Loucy (cell line): Measurements from ENCODE around the gene PPP2R5B.

Experiments used
- H2AFZ ChIP-seq: fragments of 200-600 bp; sonication (generic); 2 replicates; pipeline ENCODE4 v1.6.0; 2016; ENCODE audit warnings: antibody characterized with exemption, mild to moderate bottlenecking, low read length, moderate library complexity
- H3F3A ChIP-seq: fragments of 200-600 bp; 2 replicates; pipeline ENCODE4 v1.6.0; 2016; ENCODE audit warnings: antibody characterized with exemption, low read depth, mild to moderate bottlenecking
- H3K27me3 ChIP-seq: fragments of 200-600 bp; sonication (generic); 2 replicates; pipeline ENCODE4 v1.6.1; 2014; ENCODE audit warnings: low read length, mild to moderate bottlenecking; ENCODE audit not compliant: insufficient read depth, poor library complexity, severe bottlenecking
- H3K36me3 ChIP-seq: fragments of 200-600 bp; sonication (generic); 2 replicates; pipeline ENCODE4 v1.6.1; 2016; ENCODE audit warnings: low read length; ENCODE audit not compliant: insufficient read depth
- H3K4me1 ChIP-seq: fragments of 200-600 bp; sonication (generic); 2 replicates; pipeline ENCODE4 v1.5.1; 2014; ENCODE audit warnings: low read length, mild to moderate bottlenecking; ENCODE audit not compliant: insufficient read depth, poor library complexity, severe bottlenecking
- H3K4me2 ChIP-seq: fragments of 200-600 bp; sonication (generic); 2 replicates; pipeline ENCODE4 v1.6.0; 2014; ENCODE audit warnings: antibody characterized with exemption, low read length, low read depth, mild to moderate bottlenecking; ENCODE audit not compliant: poor library complexity, severe bottlenecking
- H3K4me3 ChIP-seq: fragments of 200-600 bp; sonication (generic); 2 replicates; pipeline ENCODE4 v1.5.1; 2014; ENCODE audit warnings: low read length, mild to moderate bottlenecking, mixed read lengths; ENCODE audit not compliant: poor library complexity, severe bottlenecking
- H3K79me2 ChIP-seq: fragments of 200-600 bp; sonication (generic); 2 replicates; pipeline ENCODE4 v1.6.1; 2014; ENCODE audit warnings: low read length; ENCODE audit not compliant: insufficient read depth
- H3K9ac ChIP-seq: fragments of 200-600 bp; sonication (generic); 2 replicates; pipeline ENCODE4 v1.6.0; 2014; ENCODE audit warnings: mild to moderate bottlenecking, low read depth, low read length, moderate library complexity; ENCODE audit not compliant: poor library complexity, severe bottlenecking
- H3K9me2 ChIP-seq: fragments of 200-600 bp; sonication (generic); replicated peaks from 2 replicates; pipeline ENCODE4 v1.6.1; 2016; ENCODE audit warnings: low read depth, low read length, mixed read lengths
- H3K9me3 ChIP-seq: fragments of 200-600 bp; sonication (generic); 2 replicates; pipeline ENCODE4 v1.6.1; 2014; ENCODE audit warnings: mild to moderate bottlenecking, antibody characterized with exemption, low read length, low read depth; ENCODE audit not compliant: insufficient read depth
- H4K20me1 ChIP-seq: fragments of 200-600 bp; sonication (generic); 2 replicates; pipeline ENCODE4 v1.6.0; 2014; ENCODE audit warnings: antibody characterized with exemption, low read length, mild to moderate bottlenecking; ENCODE audit not compliant: insufficient read depth, poor library complexity, severe bottlenecking
- CTCF ChIP-seq: fragments of 200-600 bp; sonication (generic); conservative IDR thresholded peaks from 2 replicates; pipeline ENCODE4 v1.5.1; 2014; ENCODE audit warnings: mild to moderate bottlenecking, antibody characterized with exemption, low read length
- EZH2phosphoT487 ChIP-seq: fragments of 200-600 bp; IDR thresholded peaks from 2 replicates; pipeline ENCODE4 v1.6.1; 2018; ENCODE audit warnings: antibody characterized with exemption, mild to moderate bottlenecking, moderate library complexity, borderline replicate concordance

Gene PPP2R5B

DNA sequence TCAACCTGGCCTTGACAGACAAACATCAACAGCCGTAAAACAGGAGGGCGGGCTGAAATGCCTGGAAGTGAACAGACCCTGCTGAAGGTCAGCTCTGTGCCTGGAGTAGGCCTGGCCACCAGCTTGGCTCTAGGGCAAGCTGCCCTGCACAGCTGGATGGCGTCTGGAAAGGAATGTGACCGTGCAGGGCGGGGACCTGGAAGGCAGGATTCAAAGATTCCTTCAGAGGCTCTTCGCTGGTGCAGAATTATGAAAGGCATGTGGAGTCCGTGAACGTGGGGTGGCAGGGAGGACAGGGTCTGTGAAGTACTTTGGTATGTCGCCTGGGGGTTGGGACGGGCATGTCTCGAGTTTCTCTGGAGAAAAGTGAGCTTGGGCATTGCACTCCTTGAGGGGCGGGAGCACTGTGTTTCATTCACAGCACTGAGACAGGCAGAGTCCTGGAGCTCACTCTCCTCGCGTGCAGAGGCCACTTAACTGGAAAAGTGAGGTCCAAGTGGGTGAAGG, 47.6 kb upstream of the PPP2R5B start:
- Histone ChIP-seq H3K9me2 (no peaks in the 10 kb centered on the region), H4K20me1 (peaks cover 20% of the 10 kb centered on the region), H2AFZ (no peak overlapping the region), H3K4me3 (peak overlapping the region; percentile 87), H3K9me3 (no peaks in the 10 kb centered on the region), H3F3A (0 out of 2 replicates have a peak, but pooled peaks cover 3% of the 10 kb centered on the region), H3K4me1 (peaks cover 57% of the 10 kb centered on the region), H3K9ac (peak overlapping the region; percentile 84), H3K4me2 (peak overlapping the region; percentile 93), H3K27me3 (no peaks in the 10 kb centered on the region), H3K36me3 (peaks cover 3% of the 10 kb centered on the region; the same call in 1 of the 2 replicates), H3K79me2 (peaks cover 65% of the 10 kb centered on the region)
- TF ChIP-seq EZH2phosphoT487, result no peak
- TF ChIP-seq CTCF, result no peak

- Histone ChIP-seq H4K20me1 (peaks cover 20% of the 10 kb centered on the region), H3K27me3 (no peaks in the 10 kb centered on the region), H3K79me2 (peaks cover 58% of the 10 kb centered on the region), H3K4me3 (peak overlapping the region; percentile 87), H3K9me2 (no peaks in the 10 kb centered on the region), H2AFZ (peak overlapping the region; percentile 80), H3F3A (0 out of 2 replicates have a peak, but pooled peaks cover 3% of the 10 kb centered on the region), H3K4me1 (peaks cover 53% of the 10 kb centered on the region), H3K9ac (peak overlapping the region; percentile 84), H3K4me2 (peak overlapping the region; percentile 93), H3K9me3 (no peaks in the 10 kb centered on the region), H3K36me3 (peaks cover 3% of the 10 kb centered on the region; the same call in 1 of the 2 replicates)
- TF ChIP-seq CTCF (no peak), EZH2phosphoT487 (no peak)
These were observed 46.9 kb upstream of the PPP2R5B start for GRCh38 chr11:64877390-64878222.

DNA sequence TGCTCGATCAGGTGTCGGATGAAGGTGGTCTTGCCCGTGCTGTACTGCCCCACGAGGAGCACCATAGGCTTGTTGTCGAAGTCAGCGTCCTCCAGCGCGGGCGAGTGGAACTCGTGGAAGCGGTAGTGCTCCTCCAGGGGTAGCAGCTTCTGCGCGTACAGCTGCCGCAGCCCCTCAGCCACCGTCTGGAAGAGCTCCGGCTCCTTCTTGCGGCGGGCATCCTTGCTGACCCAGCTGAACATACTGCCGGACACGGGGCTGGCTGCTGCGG, 46.3 kb upstream of the PPP2R5B start:
- no peaks in the 10 kb centered on the region for H3K9me2 ChIP-seq
- H4K20me1 ChIP-seq, result peaks cover 20% of the 10 kb centered on the region
- no peaks in the 10 kb centered on the region for H3K9me3 ChIP-seq
- H3K4me1 ChIP-seq, result peaks cover 47% of the 10 kb centered on the region
- H2AFZ ChIP-seq, result peak overlapping the region; percentile 80
- 0 out of 2 replicates have a peak, but pooled peaks cover 3% of the 10 kb centered on the region for H3F3A ChIP-seq
- H3K4me2 ChIP-seq, result peak overlapping the region; percentile 93
- TF ChIP-seq CTCF, result no peak
- TF ChIP-seq EZH2phosphoT487, result no peak
- peak overlapping the region; percentile 84 for H3K9ac ChIP-seq
- peaks cover 3% of the 10 kb centered on the region; the same call in 1 of the 2 replicates for H3K36me3 ChIP-seq
- H3K79me2 ChIP-seq, result peaks cover 53% of the 10 kb centered on the region
- no peaks in the 10 kb centered on the region for H3K27me3 ChIP-seq
- H3K4me3 ChIP-seq, result peak overlapping the region; percentile 87
